NCI-H1048 (cell line): ENCODE data around the gene ADAMTS18.

Source experiments
- DNase-seq: peaks from one replicate; lab custom pipeline; 2025; lab: John Stamatoyannopoulos, UW

Gene ADAMTS18

GRCh38 chr16:77437859-77438258 lies 3.0 kb upstream of the ADAMTS18 start:
- no peak for DNase-seq

GRCh38 chr16:77435272-77435820 lies 512 bp upstream of the ADAMTS18 start:
- no peak for DNase-seq

GRCh38 chr16:77434022-77434529 lies 758 bp downstream of the ADAMTS18 start:
- DNase-seq: no peak

GRCh38 chr16:77433146-77433545 lies 1.7 kb downstream of the ADAMTS18 start:
- no peak for DNase-seq

GRCh38 chr16:77432264-77432663 lies 2.6 kb downstream of the ADAMTS18 start:
- no peak for DNase-seq

GRCh38 chr16:77430787-77431585 lies 3.8 kb downstream of the ADAMTS18 start:
- no peak for DNase-seq

GRCh38 chr16:77430360-77430759 lies 4.5 kb downstream of the ADAMTS18 start:
- DNase-seq: no peak

- no peak for DNase-seq
These were observed 9.8 kb downstream of the ADAMTS18 start for GRCh38 chr16:77424871-77425604.

GRCh38 chr16:77422196-77422784 lies 12.5 kb downstream of the ADAMTS18 start:
- DNase-seq: no peak

GRCh38 chr16:77416939-77417480 lies 17.8 kb downstream of the ADAMTS18 start:
- DNase-seq: no peak

GRCh38 chr16:77414752-77415231 lies 20.0 kb downstream of the ADAMTS18 start:
- no peak for DNase-seq

- no peak for DNase-seq
These were observed 24.4 kb downstream of the ADAMTS18 start for GRCh38 chr16:77410449-77410848.

GRCh38 chr16:77409311-77409710 lies 25.5 kb downstream of the ADAMTS18 start:
- no peak for DNase-seq

- no peak for DNase-seq
These were observed 26.2 kb downstream of the ADAMTS18 start for GRCh38 chr16:77408607-77409006.

GRCh38 chr16:77406680-77407079 lies 28.2 kb downstream of the ADAMTS18 start:
- DNase-seq: no peak

- DNase-seq: no peak
These were observed 30.1 kb downstream of the ADAMTS18 start for GRCh38 chr16:77404775-77405174.

- DNase-seq: no peak
These were observed 31.1 kb downstream of the ADAMTS18 start for GRCh38 chr16:77403732-77404131.

- no peak for DNase-seq
These were observed 32.2 kb downstream of the ADAMTS18 start for GRCh38 chr16:77402672-77403071.

- DNase-seq: no peak
These were observed 32.7 kb downstream of the ADAMTS18 start for GRCh38 chr16:77402118-77402517.

GRCh38 chr16:77399546-77399945 lies 35.3 kb downstream of the ADAMTS18 start:
- no peak for DNase-seq

GRCh38 chr16:77399066-77399465 lies 35.8 kb downstream of the ADAMTS18 start:
- no peak for DNase-seq

GRCh38 chr16:77398495-77398894 lies 36.3 kb downstream of the ADAMTS18 start:
- DNase-seq: no peak
